HEK293 (cell line): ENCODE measurements around the gene LIMCH1.

Experiments used
- CTCF ChIA-PET: fragments of 350-600 bp; formaldehyde crosslinking; extraction: SDS; loops from one replicate; lab custom pipeline; 2021; ENCODE audit warnings: antibody characterized with exemption; lab: Yijun Ruan, JAX
- POLR2A ChIA-PET: fragments of 300-600 bp; formaldehyde crosslinking; extraction: SDS; loops from one replicate; lab custom pipeline; 2020; ENCODE audit warnings: antibody characterized with exemption, inconsistent platforms; lab: Yijun Ruan, JAX
- H3K27ac ChIP-seq: fragments of 200-500 bp; sonication (Bioruptor generic); 2 replicates; pipeline ENCODE4 v1.5.1; 2014; ENCODE audit warnings: low read depth, low read length, control low read depth, inconsistent platforms; ENCODE audit errors: extremely low read depth
- H3K36me3 ChIP-seq, 2 experiments: fragments of 200-500 bp in 1 of 2; sonication (Bioruptor generic) in 1 of 2; 1 replicate in 1 of 2; 2 replicates in 1 of 2; pipeline ENCODE4 v1.5.1; 2014 to 2017; ENCODE audit warnings: inconsistent platforms in 2 of 2, low read length in 2 of 2; ENCODE audit not compliant: control insufficient read depth in 2 of 2, insufficient read depth in 1 of 2
- H3K4me1 ChIP-seq: fragments of 200-500 bp; sonication (Bioruptor generic); 2 replicates; pipeline ENCODE4 v1.5.1; 2014; ENCODE audit warnings: mild to moderate bottlenecking, low read length, inconsistent platforms; ENCODE audit not compliant: control insufficient read depth, insufficient read depth
- H3K4me3 ChIP-seq: 2 replicates; pipeline ENCODE4 v1.5.1; 2011; ENCODE audit warnings: low read depth, mild to moderate bottlenecking, control low read depth, low read length, moderate library complexity
- H3K9me3 ChIP-seq: fragments of 200-500 bp; sonication (Bioruptor generic); 2 replicates; pipeline ENCODE4 v1.5.1; 2014; ENCODE audit warnings: low read depth, low read length, inconsistent platforms; ENCODE audit not compliant: control insufficient read depth, insufficient read depth
- BCL11B ChIP-seq: fragments of 450-650 bp; formaldehyde crosslinking; IDR thresholded peaks from 2 replicates; pipeline ENCODE4 v1.5.1; 2016; ENCODE audit warnings: low read depth, missing biosample characterization, missing genetic modification characterization
- FEZF1 ChIP-seq: fragments of 450-650 bp; formaldehyde crosslinking; IDR thresholded peaks from 2 replicates; pipeline ENCODE4 v1.5.1; 2016; ENCODE audit warnings: missing biosample characterization, missing genetic modification characterization
- GLI2 ChIP-seq: fragments of 450-650 bp; formaldehyde crosslinking; IDR thresholded peaks from 2 replicates; pipeline ENCODE4; 2017; ENCODE audit warnings: missing biosample characterization, missing genetic modification characterization, low read depth, borderline replicate concordance
- MZF1 ChIP-seq: fragments of 450-650 bp; formaldehyde crosslinking; IDR thresholded peaks from 2 replicates; pipeline ENCODE4 v1.5.1; 2017; ENCODE audit warnings: missing biosample characterization, missing genetic modification characterization, borderline replicate concordance
- ZFP37 ChIP-seq: fragments of 450-650 bp; formaldehyde crosslinking; IDR thresholded peaks from 2 replicates; pipeline ENCODE4 v1.5.1; 2016; ENCODE audit warnings: missing biosample characterization, missing genetic modification characterization
- ZFP69B ChIP-seq: fragments of 450-650 bp; formaldehyde crosslinking; IDR thresholded peaks from 2 replicates; pipeline ENCODE4 v1.5.1; 2016; ENCODE audit warnings: missing biosample characterization, missing genetic modification characterization
- ZNF133 ChIP-seq: fragments of 450-650 bp; formaldehyde crosslinking; IDR thresholded peaks from 2 replicates; pipeline ENCODE4 v1.5.1; 2016; ENCODE audit warnings: missing biosample characterization, missing genetic modification characterization
- ZNF140 ChIP-seq: fragments of 450-650 bp; formaldehyde crosslinking; IDR thresholded peaks from 2 replicates; pipeline ENCODE4 v1.5.1; 2016; ENCODE audit warnings: missing biosample characterization, missing genetic modification characterization
- ZNF24 ChIP-seq: fragments of 450-650 bp; formaldehyde crosslinking; IDR thresholded peaks from 2 replicates; pipeline ENCODE4 v1.5.1; 2016; ENCODE audit warnings: missing biosample characterization, missing genetic modification characterization
- ZNF391 ChIP-seq: fragments of 450-650 bp; formaldehyde crosslinking; IDR thresholded peaks from 2 replicates; pipeline ENCODE4 v1.5.1; 2016; ENCODE audit warnings: low read depth, missing biosample characterization, missing genetic modification characterization, borderline replicate concordance
- ZNF404 ChIP-seq: fragments of 450-650 bp; formaldehyde crosslinking; IDR thresholded peaks from 2 replicates; pipeline ENCODE4 v1.5.1; 2017; ENCODE audit warnings: missing biosample characterization, missing genetic modification characterization
- ZNF48 ChIP-seq: fragments of 450-650 bp; formaldehyde crosslinking; IDR thresholded peaks from 2 replicates; pipeline ENCODE4 v1.5.1; 2016; ENCODE audit warnings: missing biosample characterization, missing genetic modification characterization
- ZNF624 ChIP-seq: fragments of 450-650 bp; formaldehyde crosslinking; IDR thresholded peaks from 2 replicates; pipeline ENCODE4 v1.5.1; 2017; ENCODE audit warnings: missing biosample characterization, missing genetic modification characterization
- ZNF776 ChIP-seq: fragments of 450-650 bp; formaldehyde crosslinking; IDR thresholded peaks from 2 replicates; pipeline ENCODE4 v1.5.0; 2017; ENCODE audit warnings: missing biosample characterization, missing genetic modification characterization, borderline replicate concordance
- ZSCAN23 ChIP-seq: fragments of 450-650 bp; formaldehyde crosslinking; IDR thresholded peaks from 2 replicates; pipeline ENCODE4 v1.5.1; 2016; ENCODE audit warnings: missing biosample characterization, missing genetic modification characterization
- TF ChIP-seq, protein P1 (sequence below): fragments of 450-650 bp; formaldehyde crosslinking; IDR thresholded peaks from 2 replicates; pipeline ENCODE4 v1.5.1; 2016; ENCODE audit warnings: missing biosample characterization, missing genetic modification characterization
- TF ChIP-seq, protein P2 (sequence below): fragments of 450-650 bp; formaldehyde crosslinking; IDR thresholded peaks from 2 replicates; pipeline ENCODE4 v1.5.1; 2016; ENCODE audit warnings: missing biosample characterization, missing genetic modification characterization, low read depth
- TF ChIP-seq, protein P3 (sequence below): fragments of 450-650 bp; formaldehyde crosslinking; IDR thresholded peaks from 2 replicates; pipeline ENCODE4 v1.5.1; 2017; ENCODE audit warnings: missing biosample characterization, mild to moderate bottlenecking, missing genetic modification characterization, moderate library complexity
- TF ChIP-seq, protein P4 (sequence below): fragments of 450-650 bp; formaldehyde crosslinking; IDR thresholded peaks from 2 replicates; pipeline ENCODE4 v1.5.1; 2016; ENCODE audit warnings: missing biosample characterization, missing genetic modification characterization
- TF ChIP-seq, protein P5 (sequence below): fragments of 450-650 bp; formaldehyde crosslinking; IDR thresholded peaks from 2 replicates; pipeline ENCODE4 v1.5.1; 2017; ENCODE audit warnings: missing biosample characterization, missing genetic modification characterization

The LIMCH1 gene

DNA sequence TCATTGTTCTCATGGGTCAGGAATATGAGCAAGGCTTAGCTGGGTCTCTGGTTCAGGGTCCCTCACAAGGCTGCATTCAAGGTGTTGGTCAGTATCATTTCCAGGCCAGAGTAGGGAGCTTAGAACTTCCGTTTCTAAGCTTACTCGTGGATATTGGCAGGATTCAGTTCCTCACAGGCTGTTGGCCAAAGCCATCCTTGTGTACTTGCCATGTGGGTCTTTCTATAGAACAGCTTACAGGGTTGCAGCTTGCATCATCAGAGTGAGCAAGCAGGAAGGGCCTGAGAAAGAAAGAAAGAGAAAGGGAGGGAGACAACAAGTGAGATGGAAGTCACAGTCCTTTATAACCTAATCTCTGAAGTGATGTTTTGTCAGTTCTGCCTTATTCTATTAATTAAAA is 5.1 kb upstream of the LIMCH1 start:
- Histone ChIP-seq H3K27ac (no peak overlapping the region), H3K4me1 (peaks cover 4% of the 10 kb centered on the region; the same call in 1 of the 2 replicates), H3K36me3 (no peaks in the 10 kb centered on the region), H3K4me3 (no peak overlapping the region), H3K9me3 (no peaks in the 10 kb centered on the region)
- TF ChIP-seq, protein P1, sequence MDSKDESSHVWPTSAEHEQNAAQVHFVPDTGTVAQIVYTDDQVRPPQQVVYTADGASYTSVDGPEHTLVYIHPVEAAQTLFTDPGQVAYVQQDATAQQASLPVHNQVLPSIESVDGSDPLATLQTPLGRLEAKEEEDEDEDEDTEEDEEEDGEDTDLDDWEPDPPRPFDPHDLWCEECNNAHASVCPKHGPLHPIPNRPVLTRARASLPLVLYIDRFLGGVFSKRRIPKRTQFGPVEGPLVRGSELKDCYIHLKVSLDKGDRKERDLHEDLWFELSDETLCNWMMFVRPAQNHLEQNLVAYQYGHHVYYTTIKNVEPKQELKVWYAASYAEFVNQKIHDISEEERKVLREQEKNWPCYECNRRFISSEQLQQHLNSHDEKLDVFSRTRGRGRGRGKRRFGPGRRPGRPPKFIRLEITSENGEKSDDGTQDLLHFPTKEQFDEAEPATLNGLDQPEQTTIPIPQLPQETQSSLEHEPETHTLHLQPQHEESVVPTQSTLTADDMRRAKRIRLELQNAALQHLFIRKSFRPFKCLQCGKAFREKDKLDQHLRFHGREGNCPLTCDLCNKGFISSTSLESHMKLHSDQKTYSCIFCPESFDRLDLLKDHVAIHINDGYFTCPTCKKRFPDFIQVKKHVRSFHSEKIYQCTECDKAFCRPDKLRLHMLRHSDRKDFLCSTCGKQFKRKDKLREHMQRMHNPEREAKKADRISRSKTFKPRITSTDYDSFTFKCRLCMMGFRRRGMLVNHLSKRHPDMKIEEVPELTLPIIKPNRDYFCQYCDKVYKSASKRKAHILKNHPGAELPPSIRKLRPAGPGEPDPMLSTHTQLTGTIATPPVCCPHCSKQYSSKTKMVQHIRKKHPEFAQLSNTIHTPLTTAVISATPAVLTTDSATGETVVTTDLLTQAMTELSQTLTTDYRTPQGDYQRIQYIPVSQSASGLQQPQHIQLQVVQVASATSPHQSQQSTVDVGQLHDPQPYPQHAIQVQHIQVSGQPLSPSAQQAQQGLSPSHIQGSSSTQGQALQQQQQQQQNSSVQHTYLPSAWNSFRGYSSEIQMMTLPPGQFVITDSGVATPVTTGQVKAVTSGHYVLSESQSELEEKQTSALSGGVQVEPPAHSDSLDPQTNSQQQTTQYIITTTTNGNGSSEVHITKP (tag by site-specific recombination): no peak
- TF ChIP-seq, protein P2, sequence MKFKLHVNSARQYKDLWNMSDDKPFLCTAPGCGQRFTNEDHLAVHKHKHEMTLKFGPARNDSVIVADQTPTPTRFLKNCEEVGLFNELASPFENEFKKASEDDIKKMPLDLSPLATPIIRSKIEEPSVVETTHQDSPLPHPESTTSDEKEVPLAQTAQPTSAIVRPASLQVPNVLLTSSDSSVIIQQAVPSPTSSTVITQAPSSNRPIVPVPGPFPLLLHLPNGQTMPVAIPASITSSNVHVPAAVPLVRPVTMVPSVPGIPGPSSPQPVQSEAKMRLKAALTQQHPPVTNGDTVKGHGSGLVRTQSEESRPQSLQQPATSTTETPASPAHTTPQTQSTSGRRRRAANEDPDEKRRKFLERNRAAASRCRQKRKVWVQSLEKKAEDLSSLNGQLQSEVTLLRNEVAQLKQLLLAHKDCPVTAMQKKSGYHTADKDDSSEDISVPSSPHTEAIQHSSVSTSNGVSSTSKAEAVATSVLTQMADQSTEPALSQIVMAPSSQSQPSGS (tag by site-specific recombination): no peak
- no peak for TF ChIP-seq ZNF24
- no peak for TF ChIP-seq ZNF133
- POLR2A ChIA-PET: no interaction called here
- CTCF ChIA-PET: interaction anchor here (0.5 kb wide), 1 partner anchor 164 kb away, joined by 3 read pairs; no protein-coding TSS in a partner anchor

DNA sequence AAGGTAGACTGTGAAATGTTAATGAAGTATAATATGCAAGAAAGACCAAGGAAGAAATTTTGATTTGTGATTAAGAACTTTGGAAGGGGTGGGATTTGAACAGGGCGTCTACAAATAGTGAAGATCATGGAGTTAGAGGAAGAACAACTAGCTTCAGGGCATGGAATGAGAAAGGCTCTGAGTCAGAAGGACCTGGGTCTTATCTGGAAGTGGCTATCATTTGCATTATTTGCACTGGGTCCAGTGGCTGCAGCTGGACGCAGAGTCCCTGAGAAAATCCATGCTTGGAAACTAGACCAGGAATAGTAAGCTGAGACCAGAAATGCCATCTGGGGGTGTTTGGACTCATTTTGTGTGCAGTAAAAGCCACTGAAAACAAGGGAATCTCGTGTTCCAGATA is 4.3 kb upstream of the LIMCH1 start:
- TF ChIP-seq MZF1 (no peak), ZNF24 (no peak), ZSCAN23 (no peak), ZFP69B (tag by site-specific recombination) (no peak), ZFP37 (tag by site-specific recombination) (no peak)
- TF ChIP-seq, all 188 proteins: peak for 0
- CTCF ChIA-PET: interaction anchor here (0.7 kb wide), 1 partner anchor 42 kb away, joined by 6 read pairs; no protein-coding TSS in a partner anchor

DNA sequence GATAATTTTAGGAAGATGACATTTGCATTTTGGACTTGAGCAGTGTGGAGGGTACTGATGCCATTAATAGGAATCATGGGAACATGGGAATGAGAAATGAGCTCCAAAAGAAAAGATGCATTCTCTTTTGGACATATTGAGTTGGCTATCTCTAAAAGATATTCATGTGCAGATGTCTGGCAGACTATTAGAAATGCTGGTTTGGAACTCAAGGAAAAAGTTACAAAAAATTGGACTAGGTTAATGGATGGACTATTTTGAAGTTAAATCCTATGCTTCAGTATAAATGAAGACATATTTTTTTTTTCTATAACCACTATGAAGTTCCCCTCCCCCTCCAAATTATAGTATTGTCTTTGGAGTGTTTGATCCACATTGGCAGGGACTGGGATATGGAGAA is 3.6 kb upstream of the LIMCH1 start:
- no peak for TF ChIP-seq ZNF391 (tag by site-specific recombination)
- TF ChIP-seq, protein P3, sequence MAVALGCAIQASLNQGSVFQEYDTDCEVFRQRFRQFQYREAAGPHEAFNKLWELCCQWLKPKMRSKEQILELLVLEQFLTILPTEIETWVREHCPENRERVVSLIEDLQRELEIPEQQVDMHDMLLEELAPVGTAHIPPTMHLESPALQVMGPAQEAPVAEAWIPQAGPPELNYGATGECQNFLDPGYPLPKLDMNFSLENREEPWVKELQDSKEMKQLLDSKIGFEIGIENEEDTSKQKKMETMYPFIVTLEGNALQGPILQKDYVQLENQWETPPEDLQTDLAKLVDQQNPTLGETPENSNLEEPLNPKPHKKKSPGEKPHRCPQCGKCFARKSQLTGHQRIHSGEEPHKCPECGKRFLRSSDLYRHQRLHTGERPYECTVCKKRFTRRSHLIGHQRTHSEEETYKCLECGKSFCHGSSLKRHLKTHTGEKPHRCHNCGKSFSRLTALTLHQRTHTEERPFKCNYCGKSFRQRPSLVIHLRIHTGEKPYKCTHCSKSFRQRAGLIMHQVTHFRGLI (tag by site-specific recombination): no peak
- TF ChIP-seq, protein P4, sequence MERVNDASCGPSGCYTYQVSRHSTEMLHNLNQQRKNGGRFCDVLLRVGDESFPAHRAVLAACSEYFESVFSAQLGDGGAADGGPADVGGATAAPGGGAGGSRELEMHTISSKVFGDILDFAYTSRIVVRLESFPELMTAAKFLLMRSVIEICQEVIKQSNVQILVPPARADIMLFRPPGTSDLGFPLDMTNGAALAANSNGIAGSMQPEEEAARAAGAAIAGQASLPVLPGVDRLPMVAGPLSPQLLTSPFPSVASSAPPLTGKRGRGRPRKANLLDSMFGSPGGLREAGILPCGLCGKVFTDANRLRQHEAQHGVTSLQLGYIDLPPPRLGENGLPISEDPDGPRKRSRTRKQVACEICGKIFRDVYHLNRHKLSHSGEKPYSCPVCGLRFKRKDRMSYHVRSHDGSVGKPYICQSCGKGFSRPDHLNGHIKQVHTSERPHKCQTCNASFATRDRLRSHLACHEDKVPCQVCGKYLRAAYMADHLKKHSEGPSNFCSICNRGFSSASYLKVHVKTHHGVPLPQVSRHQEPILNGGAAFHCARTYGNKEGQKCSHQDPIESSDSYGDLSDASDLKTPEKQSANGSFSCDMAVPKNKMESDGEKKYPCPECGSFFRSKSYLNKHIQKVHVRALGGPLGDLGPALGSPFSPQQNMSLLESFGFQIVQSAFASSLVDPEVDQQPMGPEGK (tag by site-specific recombination): no peak
- no peak for TF ChIP-seq ZNF624 (tag by site-specific recombination)
- no peak for TF ChIP-seq ZNF48 (tag by site-specific recombination)
- TF ChIP-seq, protein P5, sequence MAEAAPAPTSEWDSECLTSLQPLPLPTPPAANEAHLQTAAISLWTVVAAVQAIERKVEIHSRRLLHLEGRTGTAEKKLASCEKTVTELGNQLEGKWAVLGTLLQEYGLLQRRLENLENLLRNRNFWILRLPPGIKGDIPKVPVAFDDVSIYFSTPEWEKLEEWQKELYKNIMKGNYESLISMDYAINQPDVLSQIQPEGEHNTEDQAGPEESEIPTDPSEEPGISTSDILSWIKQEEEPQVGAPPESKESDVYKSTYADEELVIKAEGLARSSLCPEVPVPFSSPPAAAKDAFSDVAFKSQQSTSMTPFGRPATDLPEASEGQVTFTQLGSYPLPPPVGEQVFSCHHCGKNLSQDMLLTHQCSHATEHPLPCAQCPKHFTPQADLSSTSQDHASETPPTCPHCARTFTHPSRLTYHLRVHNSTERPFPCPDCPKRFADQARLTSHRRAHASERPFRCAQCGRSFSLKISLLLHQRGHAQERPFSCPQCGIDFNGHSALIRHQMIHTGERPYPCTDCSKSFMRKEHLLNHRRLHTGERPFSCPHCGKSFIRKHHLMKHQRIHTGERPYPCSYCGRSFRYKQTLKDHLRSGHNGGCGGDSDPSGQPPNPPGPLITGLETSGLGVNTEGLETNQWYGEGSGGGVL: no peak
- TF ChIP-seq BCL11B (tag by site-specific recombination): no peak
- TF ChIP-seq ZNF140 (tag by site-specific recombination): no peak
- TF ChIP-seq GLI2: no peak
- no peak for TF ChIP-seq ZNF404
- TF ChIP-seq FEZF1: no peak
- TF ChIP-seq ZNF776 (tag by site-specific recombination): no peak
- H3K4me3 ChIP-seq: no peak overlapping the region
- H3K36me3 ChIP-seq: no peaks in the 10 kb centered on the region
- peaks cover 10% of the 10 kb centered on the region; the same call in 1 of the 2 replicates for H3K4me1 ChIP-seq
- no peaks in the 10 kb centered on the region for H3K9me3 ChIP-seq
- no peak overlapping the region for H3K27ac ChIP-seq
- CTCF ChIA-PET: interaction anchor here (0.7 kb wide), 1 partner anchor 41 kb away, joined by 6 read pairs; no protein-coding TSS in a partner anchor
- POLR2A ChIA-PET: no interaction called here

More for the DNA sequence above, 4.3 kb upstream of the LIMCH1 start:
- Histone ChIP-seq H3K36me3 (no peaks in the 10 kb centered on the region), H3K9me3 (no peaks in the 10 kb centered on the region), H3K27ac (no peak overlapping the region), H3K4me1 (peaks cover 7% of the 10 kb centered on the region; the same call in 1 of the 2 replicates), H3K4me3 (no peak overlapping the region)
- POLR2A ChIA-PET: no interaction called here
